ENCODE measurements around the gene GKN2.

GKN2 gene, protein sequence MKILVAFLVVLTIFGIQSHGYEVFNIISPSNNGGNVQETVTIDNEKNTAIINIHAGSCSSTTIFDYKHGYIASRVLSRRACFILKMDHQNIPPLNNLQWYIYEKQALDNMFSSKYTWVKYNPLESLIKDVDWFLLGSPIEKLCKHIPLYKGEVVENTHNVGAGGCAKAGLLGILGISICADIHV

DNA sequence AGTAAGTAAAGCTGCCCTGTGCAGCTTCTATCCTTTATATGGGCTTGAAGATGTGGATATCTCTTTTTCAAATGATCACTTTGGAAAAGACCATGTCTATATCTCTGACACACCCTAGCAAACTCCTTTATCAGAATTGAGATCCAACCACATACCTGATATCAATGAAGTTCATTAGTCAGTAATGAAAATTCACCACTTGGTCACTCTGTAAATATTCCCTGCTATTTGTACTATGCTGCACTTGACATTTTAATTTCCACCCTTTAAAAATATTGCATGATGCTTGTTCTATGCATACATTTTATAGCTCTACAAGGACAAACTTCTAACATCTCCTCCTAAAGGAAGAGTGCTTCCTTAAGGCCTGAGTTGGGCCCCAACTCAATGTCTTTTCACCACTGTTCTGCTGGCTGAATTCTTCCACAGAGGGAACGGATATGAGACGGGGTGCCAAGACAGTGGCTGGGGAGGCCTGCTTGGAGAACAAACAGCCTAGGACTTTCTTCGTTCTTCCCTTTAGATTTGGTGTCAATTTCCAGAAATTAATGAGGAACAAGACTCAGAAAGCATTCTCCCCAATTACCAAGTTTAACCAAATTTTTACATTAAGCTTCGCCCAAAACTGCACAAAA, at the start of gene GKN2:
GKN2 (minus strand) TSS at position 7 of the 635 bp plus-strand sequence. CDS start 32 bp downstream, outside the sequence.
- DNase-seq (ENCODE audit: low read depth in 2 of 2), result no peak

DNA sequence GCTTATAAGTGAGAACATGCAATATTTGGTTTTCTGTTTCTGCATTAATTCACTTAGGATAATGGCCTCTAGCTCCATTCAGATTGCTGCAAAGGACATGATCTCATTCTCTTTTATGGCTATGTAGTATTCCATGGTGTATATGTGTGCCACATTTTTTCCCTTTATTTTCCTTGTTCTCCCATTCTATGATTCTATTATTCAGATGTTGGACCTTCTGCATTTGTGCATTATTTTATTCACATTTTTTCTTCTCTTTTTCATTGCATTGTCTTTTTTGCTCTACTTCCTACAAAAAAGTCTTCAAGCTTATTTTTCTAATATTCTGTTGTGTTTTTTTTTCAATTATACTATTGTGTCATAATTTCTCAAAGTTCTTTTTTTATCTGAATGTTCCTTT, 49.2 kb upstream of the GKN2 start:
- no peak for DNase-seq (ENCODE audit: low read depth in 2 of 2)

DNA sequence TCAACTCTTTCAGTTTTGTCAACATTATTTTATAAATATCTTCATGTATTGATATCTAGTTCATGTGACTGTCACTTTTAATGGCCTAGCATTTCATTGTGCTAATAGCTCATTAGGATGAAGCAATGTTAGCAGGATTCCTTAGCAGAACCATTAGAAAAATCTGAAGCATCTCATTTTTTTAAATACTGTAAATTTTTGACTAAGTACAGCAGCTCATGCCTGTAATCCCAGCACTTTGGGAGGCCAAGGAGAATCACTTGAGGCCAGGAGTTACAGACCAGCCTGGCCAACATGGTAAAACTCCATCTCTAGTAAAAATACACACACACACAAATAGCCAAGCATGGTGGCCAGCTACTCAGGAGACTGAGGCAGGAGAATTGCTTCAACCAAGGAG, 44.7 kb upstream of the GKN2 start:
- DNase-seq (ENCODE audit: low read depth in 2 of 2), result no peak

DNA sequence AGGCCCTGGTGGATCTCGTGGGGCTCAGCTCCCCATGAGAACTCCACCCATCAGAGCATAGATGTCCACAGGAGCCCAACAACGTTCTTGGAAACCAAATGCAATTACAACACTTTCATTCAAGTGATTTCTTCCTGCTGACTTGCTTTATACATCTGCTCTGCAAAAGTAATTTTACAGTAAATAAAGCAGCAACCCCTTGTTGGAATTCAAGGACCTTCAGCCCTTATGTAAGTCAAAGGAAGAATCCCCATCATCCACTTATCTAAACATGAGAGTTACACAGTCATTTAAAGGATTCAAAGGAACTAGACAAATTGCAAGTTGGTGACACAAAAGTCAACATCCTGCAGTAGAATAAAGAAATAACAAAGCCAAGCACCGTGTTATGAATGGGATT, 43.2 kb upstream of the GKN2 start:
- DNase-seq (ENCODE audit: low read depth in 2 of 2), result no peak

DNA sequence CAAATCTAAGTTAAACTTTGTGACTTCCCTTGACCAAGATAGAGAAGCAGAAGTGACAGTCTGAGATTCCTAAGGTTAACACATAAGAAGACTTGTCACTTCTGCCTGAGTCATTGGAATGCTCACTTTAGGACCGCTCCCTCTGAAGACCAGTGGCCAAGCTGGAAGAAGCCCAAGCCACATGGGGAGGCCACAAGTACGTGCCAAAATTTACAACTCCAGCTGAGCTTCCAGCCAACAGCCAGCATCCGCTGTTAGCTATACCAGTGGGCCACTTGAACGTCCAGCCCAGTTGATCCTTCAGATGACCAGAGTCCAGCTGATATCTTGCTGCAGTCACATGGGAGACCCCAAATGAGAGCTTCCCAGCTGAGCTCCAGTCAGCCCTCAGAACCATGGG, 42.2 kb upstream of the GKN2 start:
- DNase-seq (ENCODE audit: low read depth in 2 of 2), result no peak

DNA sequence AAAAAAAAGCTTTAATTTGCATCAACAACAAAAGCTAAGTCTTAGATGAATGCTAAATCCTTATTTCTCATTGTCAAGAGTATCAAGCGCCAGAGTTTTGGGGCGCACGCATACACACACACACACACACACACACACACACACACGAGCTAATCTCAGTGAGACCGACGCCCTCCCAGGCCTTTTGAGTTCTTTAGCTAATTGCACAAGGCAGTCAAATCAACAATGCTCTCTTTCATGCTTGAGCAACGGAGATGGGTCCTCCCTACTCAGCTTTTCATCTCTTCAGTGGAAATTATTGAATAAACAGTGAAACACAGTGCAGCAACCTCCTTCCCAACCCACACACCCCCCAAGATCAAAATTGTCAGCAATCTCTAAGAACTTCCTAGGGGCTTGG, 41.0 kb upstream of the GKN2 start:
- no peak for DNase-seq (ENCODE audit: low read depth in 2 of 2)

DNA sequence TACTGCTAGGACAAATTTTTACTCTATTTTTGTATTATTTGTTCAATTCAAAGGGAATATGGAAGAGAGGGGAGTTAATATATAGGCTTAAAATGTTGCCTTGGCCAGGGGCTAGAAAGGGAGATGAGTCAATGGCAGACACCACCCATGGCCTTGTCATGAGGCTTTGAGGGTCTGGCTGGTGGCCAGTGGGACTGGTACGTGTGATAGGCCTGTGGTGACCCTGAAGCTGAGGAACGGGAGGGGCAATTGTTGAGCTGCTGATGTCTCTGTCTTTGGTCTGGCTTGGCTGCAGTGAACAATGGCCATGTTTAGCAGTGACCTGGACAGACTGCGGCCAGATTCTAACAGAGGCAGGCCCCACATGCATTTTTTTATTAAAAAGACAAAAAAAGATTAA, 40.2 kb upstream of the GKN2 start:
- no peak for DNase-seq (ENCODE audit: low read depth in 2 of 2)

DNA sequence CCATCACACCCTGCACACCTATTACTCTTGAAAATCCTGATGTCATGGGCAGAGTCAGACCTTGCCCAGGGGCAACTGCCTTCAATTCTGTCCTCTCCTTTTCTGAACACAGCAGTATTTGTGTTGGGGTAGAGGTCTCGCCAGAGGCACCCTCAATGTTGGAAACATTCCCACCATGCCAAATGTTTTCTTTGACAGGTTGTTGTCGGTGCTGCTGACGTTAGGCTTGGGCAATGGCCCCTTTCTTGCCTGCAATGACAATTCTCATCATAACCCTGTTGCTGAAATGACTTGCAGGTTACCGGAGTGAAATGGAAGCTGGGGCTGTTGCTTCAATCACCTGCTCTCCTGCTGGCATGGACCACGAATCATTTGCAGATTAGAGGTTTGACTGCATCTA, 39.6 kb upstream of the GKN2 start:
- no peak for DNase-seq (ENCODE audit: low read depth in 2 of 2)

DNA sequence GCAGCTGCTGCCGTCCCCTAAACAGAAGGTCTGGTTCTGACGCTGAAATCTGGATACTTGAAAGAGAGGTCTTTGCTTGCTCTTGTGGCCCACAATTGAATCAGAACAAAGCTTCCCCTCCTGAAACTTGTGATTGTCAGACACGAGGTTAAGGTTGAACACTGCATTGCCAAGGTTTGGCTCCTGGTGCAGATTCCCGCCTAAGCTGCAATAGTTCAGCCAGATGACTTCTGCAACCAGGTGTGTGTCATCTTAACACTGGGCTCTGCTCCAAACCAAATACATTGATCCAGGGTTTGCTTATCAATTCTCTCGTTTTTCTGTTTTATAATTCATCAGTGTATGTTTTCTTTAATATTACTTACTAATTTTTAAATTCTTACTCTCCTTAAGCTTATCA, 36.3 kb upstream of the GKN2 start:
- DNase-seq (ENCODE audit: low read depth in 2 of 2), result no peak

DNA sequence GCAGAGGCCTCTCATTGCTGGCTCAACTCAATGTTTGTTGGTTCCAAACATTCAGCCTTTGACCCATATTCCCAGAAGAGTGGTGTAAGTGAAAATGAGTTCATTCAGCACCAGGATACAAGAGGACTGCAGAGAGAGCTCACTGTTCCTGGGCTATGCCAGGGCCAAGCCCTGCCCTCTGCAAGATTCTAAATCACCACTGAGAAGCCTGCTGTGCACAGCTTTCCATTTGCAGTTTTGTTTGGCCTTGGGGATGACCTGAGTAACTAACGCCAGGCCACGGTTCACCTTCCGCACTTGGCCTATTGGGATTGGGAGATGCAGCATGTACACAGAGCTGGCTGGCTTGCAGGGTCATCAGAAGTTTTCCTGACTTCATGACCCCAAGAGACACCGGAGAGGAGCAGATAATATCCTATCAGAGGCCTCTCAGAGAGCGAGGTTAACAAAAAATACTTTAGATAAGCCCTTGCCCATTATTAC, 34.4 kb upstream of the GKN2 start:
- no peak for DNase-seq (ENCODE audit: low read depth in 2 of 2)

DNA sequence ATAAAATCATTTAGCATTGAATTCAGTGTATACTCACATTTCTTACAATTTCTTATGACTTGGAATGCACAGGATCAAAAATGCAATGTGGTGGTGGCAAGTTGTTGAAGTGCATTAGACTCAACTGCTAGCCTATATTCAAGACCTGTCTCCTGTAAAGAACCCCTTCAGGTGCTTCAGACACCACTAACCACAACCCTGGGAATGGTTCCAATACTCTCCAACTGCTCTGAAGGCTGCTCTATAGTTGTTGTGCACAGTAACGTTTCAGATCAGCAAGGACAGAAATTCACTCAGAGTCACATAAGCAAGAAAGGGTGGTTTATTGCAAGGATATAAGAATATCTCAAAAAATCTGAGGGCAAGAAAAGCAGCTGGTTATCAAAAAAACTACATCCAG, 28.3 kb upstream of the GKN2 start:
- no peak for DNase-seq (ENCODE audit: low read depth in 2 of 2)

DNA sequence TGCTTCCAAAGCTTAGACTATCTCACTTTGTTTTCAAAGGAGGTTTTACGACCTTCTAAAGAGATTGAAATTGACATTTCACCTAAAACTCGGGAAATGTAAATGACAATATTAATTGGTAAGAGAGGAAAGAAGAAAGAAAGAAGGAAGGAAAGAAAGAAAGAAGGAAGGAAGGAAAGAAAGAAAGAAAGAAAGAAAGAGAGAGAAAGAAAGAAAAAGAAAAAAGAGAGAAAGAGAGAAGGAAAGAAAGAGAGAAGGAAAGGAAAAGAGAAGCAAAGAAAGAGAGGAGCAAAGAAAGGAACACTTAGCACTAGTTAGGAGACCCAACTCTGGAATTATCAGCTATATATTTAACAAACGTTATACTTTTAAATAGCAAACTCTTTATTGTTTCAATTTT, 25.4 kb upstream of the GKN2 start:
- no peak for DNase-seq (ENCODE audit: low read depth in 2 of 2)

DNA sequence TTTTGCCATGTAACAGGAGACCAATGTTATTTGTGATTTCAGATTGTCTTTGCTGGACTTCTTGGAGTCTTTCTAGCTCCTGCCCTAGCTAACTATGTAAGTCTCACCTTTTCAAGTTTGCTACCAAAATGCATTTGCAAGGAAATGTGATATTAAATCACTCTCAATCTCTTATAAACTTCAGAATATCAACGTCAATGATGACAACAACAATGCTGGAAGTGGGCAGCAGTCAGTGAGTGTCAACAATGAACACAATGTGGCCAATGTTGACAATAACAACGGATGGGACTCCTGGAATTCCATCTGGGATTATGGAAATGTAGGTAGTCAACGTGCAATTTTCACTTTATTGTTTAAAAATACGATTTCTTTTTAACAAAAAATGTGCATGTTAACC, 24.8 kb upstream of the GKN2 start:
- DNase-seq (ENCODE audit: low read depth in 2 of 2), result no peak

DNA sequence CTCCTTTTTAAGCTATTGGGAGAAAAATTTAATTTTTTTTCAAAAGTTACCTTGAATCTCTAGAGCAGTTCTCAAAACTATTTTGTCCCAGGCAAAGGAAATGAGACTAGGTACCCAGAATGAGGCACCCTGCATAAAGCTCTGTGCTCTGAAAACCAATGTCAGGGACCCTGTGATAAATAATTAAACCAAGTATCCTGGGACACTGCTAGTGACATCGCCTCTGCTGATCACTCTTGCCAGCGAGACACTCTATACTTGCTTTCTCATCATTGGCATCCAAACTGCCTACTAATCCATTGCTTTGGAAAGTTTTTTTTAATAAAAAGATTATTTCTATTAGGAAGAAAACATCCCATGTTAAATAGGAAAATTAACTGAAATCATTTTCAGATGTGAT, 23.2 kb upstream of the GKN2 start:
- DNase-seq (ENCODE audit: low read depth in 2 of 2), result no peak

DNA sequence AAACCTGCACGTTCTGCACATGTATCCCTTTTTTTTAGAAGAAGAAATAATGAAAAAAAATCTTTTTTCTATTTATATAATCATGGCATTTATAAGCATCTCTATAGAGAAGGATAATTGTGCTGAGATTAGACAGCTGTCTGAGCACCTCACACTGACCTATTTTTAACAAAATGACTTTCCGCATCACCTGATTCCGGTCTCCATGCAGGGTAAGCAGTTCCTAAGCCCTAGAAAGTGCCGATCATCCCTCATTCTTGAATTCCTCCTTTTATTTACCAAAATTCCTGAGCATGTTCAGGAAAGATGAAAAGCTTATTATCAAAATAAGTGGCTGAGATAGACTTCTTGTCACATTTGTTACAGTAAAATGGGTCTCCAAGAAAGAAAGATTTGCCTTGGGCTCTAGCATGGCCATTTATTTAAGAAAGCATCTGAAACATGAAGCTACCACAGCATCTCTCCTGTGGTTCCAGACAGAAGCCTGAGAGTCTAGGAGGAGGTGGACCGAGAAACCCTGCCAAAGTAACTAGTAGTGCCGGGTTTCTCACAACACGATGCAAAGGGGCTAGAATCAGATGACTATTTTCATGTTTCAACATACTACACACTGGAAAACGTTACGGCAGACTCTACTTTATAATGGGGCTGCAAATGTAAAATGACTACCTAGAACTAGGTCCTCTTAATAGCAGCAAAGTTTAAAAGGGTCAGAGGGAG, 22.4 kb upstream of the GKN2 start:
- DNase-seq (ENCODE audit: low read depth in 2 of 2), result no peak

DNA sequence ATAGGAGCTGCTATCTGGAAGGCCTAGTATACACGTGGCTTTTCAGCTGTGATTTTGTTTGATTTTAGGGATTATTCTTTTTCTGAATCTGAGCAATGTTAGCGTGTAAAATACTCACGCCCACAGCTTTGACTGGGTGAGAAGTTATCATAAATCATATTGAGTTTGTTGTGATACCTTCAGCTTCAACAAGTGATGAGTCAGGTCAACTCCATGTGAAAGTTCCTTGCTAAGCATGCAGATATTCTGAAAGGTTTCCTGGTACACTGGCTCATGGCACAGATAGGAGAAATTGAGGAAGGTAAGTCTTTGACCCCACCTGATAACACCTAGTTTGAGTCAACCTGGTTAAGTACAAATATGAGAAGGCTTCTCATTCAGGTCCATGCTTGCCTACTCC, 21.6 kb upstream of the GKN2 start, which contains the start of gene GKN1:
GKN1 (plus strand) TSS at position 386 of the 400 bp plus-strand sequence. CDS start 42 bp downstream, outside the sequence.
- no peak for DNase-seq (ENCODE audit: low read depth in 2 of 2)

DNA sequence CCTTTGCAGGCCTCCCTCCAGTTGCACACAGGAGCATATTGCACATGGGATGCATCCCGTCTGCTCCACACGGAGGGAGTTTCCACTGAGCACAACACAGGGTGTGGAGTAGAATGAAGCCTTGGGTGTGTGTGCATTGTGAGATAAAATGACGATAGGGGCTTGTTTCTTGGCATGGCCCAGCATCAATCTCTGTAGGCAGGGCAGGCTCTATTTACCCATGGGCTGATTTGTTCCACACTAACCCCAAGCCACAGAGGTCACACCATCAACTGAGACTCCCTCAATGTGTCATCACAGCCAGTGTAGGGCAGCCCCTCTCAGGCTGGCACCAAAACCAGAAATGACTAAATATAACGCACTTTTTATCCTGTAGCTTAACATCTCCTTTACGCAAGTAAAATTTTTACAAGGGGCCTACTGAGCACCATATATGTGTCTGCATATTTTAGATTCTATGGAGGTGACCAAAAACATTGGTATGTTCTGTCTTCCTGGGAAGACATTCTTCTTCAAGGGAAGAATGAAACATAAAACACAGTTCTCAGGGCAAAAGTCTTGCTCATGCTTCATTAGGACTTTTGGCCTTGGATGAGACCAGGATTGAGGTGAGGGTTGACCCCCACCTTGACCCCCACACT, 19.0 kb upstream of the GKN2 start:
- no peak for DNase-seq (ENCODE audit: low read depth in 2 of 2)

DNA sequence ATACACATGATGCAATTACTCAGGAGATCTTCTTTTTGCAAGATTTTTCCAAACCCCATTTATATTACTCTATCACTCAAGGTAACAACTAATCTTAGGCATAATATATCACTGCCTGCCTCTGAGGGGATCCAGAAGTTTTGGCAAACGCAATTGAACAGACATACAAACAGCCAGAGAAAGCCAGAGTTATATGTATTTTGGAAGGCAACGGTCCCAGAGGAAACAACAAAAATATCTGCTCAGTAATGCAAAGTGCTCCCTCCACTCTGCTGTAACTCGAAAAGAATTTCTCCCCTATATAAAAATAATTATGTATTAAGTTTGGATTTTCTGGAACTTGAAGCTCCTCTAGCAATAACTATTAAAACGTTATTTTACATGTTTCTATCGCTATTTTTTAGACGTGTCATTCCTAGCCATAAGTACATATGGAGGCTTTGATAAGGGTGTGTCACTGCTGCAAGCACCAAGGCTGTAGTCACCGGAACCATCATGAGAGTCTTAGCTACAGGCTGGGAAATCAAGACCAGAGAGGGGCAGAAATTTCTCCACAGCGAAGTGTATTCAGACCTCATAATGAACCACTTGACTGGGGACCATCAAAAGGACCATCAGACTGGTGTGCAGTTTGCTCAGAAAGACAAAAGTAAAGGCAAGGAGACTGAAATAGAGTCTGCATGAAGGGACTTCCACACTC, 18.0 kb upstream of the GKN2 start:
- no peak for DNase-seq (ENCODE audit: low read depth in 2 of 2)

DNA sequence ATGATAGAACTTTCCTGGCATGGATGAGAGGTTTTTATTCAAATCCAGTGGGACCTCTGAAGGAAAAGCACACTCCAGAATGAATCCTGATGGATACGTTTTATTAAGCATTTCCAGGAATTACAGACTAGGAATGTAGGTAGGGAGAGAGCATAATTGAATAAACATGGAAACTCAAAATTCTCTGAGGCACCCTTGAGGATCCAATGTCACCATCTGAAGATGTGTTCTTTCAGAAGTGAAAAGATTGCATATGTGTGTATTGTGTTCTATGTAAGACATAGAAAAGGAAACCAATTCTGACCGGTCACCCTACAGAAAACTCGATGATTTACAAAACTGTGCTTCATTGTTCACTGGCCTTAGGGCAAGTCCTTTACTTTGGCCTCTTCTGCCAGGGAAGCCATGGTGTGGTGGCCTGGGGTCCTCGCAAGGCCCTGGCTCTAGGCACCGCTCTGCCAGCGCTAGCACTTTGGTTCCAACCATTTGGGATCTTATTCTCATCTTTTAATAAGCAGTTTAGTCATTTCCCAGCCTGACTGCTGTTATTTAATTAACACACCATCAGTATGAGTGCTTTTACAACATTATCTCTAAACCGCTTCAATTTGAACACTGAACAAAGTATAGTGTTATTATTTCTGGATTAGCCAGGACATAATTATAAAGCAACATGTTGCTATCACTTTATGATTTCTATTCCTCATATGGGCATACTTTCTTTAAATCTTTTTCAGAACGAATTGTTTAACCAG, 17.2 kb upstream of the GKN2 start:
- DNase-seq (ENCODE audit: low read depth in 2 of 2), result no peak

DNA sequence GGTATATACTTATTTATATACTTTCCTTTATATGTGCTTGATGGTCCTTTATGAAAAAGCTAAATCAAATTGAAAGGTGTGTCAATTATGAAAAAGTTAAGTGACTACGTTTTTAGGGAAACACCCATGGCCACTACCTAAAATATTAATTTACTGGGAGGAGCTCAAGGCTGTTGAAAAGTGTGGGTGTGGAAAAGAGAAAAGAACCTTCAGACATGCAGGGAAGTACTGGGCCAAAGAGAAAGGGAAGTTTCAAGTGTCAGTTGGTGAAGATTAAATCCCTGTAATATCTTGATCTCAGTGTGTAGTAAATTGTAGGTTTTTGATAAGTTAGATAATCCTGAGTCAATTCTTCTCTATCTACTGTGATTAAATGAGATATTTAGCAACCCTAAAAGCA, 15.5 kb upstream of the GKN2 start:
- DNase-seq (ENCODE audit: low read depth in 2 of 2), result no peak

DNA sequence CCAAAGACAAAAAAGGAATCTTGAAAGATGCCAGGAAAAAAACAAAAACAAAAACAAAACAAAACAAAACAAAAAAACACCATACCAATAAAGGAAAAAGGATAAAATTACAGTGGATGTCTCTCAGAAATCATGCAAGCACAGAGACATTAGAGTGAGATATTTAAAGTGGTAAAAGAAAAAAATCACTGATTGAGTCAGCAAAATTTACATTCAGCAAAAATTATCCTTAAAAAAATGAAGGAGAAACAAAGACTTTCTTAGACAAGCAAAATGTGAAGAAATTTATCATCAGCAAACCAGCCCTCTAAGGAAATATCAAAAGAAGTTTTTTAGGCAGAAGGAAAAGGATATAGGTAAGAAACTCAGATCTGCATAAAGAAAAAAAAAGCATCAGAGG, 11.6 kb upstream of the GKN2 start:
- no peak for DNase-seq (ENCODE audit: low read depth in 2 of 2)

Measured in activated CD8-positive, alpha-beta memory T cell treated with anti-CD3 and anti-CD28 coated beads for 4 hours (primary cell).